Uterus (tissue), 2 donors: ENCODE measurements around the gene SLC27A1.

Experiments used
- POLR2A ChIP-seq, 2 donors: fragments of 450-650 bp; IDR thresholded peaks; one replicate each; pipeline ENCODE4 v1.6.1; 2016; ENCODE audit warnings: antibody characterized with exemption in 2 of 2, mild to moderate bottlenecking in 1 of 2, moderate library complexity in 1 of 2
- TF ChIP-seq, protein P1 (sequence below), 4 experiments: fragments of 200-600 bp in 2 of 4; fragments of 450-650 bp in 2 of 4; sonication (generic) in 2 of 4; IDR thresholded peaks; one replicate each; pipeline ENCODE4 v1.5.1; 2016 to 2019; ENCODE audit warnings: antibody characterized with exemption in 4 of 4, mild to moderate bottlenecking in 2 of 4, moderate library complexity in 1 of 4

DNA sequence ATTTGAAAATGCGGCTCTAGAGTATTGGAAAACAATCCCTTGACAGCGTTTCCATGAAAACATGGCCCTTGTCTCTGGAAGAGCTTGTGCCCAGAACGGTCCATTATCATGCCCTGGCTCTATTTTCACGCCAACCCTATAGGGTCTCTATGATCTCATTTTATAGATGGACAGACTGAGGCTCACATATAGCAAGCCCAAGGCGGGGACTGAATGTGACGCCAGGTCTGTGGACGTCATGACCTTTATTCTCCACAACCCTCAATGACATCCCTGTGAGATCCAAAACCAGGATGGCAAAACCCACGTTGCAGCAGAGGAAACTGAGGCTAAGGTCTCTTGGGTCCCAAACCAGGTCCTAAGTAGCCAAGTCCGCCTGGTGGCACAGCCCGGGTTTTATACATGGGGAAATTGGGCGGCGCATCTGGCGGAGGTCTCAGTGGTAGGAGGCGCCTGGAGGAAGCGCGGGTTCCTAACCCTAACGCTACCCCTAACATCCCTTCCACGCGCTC, 84.7 kb downstream of the SLC27A1 start:
- TF ChIP-seq, protein P1, sequence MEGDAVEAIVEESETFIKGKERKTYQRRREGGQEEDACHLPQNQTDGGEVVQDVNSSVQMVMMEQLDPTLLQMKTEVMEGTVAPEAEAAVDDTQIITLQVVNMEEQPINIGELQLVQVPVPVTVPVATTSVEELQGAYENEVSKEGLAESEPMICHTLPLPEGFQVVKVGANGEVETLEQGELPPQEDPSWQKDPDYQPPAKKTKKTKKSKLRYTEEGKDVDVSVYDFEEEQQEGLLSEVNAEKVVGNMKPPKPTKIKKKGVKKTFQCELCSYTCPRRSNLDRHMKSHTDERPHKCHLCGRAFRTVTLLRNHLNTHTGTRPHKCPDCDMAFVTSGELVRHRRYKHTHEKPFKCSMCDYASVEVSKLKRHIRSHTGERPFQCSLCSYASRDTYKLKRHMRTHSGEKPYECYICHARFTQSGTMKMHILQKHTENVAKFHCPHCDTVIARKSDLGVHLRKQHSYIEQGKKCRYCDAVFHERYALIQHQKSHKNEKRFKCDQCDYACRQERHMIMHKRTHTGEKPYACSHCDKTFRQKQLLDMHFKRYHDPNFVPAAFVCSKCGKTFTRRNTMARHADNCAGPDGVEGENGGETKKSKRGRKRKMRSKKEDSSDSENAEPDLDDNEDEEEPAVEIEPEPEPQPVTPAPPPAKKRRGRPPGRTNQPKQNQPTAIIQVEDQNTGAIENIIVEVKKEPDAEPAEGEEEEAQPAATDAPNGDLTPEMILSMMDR (IDR thresholded peaks at IDR 0.05): no peak
- no peak for TF ChIP-seq POLR2A (IDR thresholded peaks at IDR 0.05)
